Ishikawa (cell line): ENCODE results near the gene AMZ1.
A peak's percentile ranks its signal among the peaks of the same experiment; 100 is the strongest.

Experiments used
- CEBPB ChIP-seq: IDR thresholded peaks from 2 replicates; pipeline ENCODE4 v1.6.1; 2012
- CREB1 ChIP-seq: IDR thresholded peaks from 2 replicates; pipeline ENCODE4 v1.6.1; 2012; ENCODE audit warnings: low read depth
- EGR1 ChIP-seq: IDR thresholded peaks from 2 replicates; pipeline ENCODE4 v1.6.1; 2012
- EP300 ChIP-seq: IDR thresholded peaks from 2 replicates; pipeline ENCODE4 v1.6.1; 2012; ENCODE audit warnings: borderline replicate concordance
- RAD21 ChIP-seq: IDR thresholded peaks from 2 replicates; pipeline ENCODE4 v1.6.1; 2012; ENCODE audit warnings: low read depth
- TCF12 ChIP-seq: IDR thresholded peaks from 2 replicates; pipeline ENCODE4 v1.6.1; 2012; ENCODE audit warnings: low read depth
- TEAD4 ChIP-seq: IDR thresholded peaks from 2 replicates; pipeline ENCODE4 v1.6.1; 2012
- ZBTB7A ChIP-seq: IDR thresholded peaks from 2 replicates; pipeline ENCODE4 v1.6.1; 2012; ENCODE audit warnings: low read depth
- TF ChIP-seq, protein P1 (sequence below): IDR thresholded peaks from 2 replicates; pipeline ENCODE4 v1.6.1; 2012; ENCODE audit warnings: low read depth, mild to moderate bottlenecking
- TF ChIP-seq, protein P2 (sequence below): IDR thresholded peaks from 2 replicates; pipeline ENCODE4 v1.6.1; 2012
- TF ChIP-seq, protein P3 (sequence below): IDR thresholded peaks from 2 replicates; pipeline ENCODE4 v1.6.1; 2012

DNA sequence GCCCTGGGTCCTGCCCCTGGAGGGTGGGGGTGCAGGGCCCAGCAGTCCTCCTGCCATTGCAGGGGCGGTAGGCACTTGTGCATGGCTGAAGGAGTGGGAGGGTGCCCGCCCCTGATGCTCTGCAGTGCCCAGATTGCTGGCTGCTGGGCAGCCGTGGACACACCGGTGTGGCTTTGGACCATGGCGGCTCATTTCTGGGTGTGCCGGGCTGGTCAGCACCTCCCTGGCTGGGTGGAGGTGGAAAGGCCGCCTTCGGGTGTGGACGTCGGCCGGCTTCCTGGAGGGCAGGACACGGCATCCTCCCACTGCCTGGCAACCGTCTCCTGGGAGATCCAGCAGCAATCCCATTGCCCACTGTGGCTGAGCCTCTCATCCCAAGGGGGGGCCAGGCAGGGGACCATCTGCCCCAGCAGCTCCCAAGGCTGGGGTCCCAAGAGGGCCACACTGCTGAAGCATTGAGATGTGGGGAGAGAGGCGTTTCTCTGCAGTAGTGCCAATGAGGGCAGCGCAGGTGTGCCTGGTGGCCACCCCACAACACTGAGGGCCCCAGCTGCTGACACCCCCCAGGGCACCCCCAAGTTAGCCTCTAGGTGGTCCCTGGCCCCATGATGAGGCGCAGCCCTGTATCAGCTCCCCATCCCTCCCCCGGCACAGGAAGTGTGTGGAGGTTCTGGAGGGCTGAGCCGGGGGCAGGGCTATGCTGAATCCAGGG is 43.3 kb upstream of the AMZ1 start:
- TF ChIP-seq TEAD4 (no peak), CEBPB (no peak), EP300 (no peak), CREB1 (no peak), EGR1 (peak; percentile 39; the same call in 1 of the 2 replicates), RAD21 (no peak), ZBTB7A (no peak), TCF12 (no peak)
- TF ChIP-seq, protein P1, sequence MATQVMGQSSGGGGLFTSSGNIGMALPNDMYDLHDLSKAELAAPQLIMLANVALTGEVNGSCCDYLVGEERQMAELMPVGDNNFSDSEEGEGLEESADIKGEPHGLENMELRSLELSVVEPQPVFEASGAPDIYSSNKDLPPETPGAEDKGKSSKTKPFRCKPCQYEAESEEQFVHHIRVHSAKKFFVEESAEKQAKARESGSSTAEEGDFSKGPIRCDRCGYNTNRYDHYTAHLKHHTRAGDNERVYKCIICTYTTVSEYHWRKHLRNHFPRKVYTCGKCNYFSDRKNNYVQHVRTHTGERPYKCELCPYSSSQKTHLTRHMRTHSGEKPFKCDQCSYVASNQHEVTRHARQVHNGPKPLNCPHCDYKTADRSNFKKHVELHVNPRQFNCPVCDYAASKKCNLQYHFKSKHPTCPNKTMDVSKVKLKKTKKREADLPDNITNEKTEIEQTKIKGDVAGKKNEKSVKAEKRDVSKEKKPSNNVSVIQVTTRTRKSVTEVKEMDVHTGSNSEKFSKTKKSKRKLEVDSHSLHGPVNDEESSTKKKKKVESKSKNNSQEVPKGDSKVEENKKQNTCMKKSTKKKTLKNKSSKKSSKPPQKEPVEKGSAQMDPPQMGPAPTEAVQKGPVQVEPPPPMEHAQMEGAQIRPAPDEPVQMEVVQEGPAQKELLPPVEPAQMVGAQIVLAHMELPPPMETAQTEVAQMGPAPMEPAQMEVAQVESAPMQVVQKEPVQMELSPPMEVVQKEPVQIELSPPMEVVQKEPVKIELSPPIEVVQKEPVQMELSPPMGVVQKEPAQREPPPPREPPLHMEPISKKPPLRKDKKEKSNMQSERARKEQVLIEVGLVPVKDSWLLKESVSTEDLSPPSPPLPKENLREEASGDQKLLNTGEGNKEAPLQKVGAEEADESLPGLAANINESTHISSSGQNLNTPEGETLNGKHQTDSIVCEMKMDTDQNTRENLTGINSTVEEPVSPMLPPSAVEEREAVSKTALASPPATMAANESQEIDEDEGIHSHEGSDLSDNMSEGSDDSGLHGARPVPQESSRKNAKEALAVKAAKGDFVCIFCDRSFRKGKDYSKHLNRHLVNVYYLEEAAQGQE = no peak
- TF ChIP-seq, protein P2, sequence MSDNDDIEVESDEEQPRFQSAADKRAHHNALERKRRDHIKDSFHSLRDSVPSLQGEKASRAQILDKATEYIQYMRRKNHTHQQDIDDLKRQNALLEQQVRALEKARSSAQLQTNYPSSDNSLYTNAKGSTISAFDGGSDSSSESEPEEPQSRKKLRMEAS = no peak
- TF ChIP-seq, protein P3, sequence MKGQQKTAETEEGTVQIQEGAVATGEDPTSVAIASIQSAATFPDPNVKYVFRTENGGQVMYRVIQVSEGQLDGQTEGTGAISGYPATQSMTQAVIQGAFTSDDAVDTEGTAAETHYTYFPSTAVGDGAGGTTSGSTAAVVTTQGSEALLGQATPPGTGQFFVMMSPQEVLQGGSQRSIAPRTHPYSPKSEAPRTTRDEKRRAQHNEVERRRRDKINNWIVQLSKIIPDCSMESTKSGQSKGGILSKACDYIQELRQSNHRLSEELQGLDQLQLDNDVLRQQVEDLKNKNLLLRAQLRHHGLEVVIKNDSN = no peak
